Measurements from ENCODE around the gene WDR77. TPM values are rescaled to one million over a fixed set of nuclear protein-coding genes. Genes with fewer than 3 reads are reported as not detected.

Gene WDR77
- total RNA-seq, 2 donors from 2014 or later, result 17.6 to 19.5 TPM

DNA sequence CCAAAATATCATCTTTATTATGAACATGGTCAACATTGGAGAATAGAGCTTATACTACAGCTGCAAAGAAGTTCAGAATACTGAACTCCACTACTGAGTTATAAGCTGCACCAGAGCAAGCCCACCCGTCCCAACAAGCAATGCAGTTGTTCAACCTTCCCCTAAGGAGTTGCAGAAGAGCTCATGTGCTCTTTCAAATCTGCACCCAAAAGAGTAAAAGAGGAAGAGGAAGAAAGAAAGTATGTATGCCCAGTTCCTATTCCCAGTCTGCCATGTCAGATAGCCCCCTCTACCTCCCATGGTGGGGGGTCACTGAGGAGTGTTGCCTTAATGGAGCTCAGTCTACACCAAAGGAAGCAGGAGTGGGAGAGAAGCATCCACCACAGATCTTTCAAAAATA, 31.6 kb upstream of the WDR77 start:
- DNase-seq (no peak), ATAC-seq (no peak)
- H3K36me3 Mint-ChIP-seq (ENCODE audit: low read depth), result peaks cover 2% of the 10 kb centered on the region
- H3K9me3 ChIP-seq (ENCODE audit: control insufficient read depth, low read length, poor library complexity, severe bottlenecking), result no peaks in the 10 kb centered on the region
- H3K4me3 Mint-ChIP-seq, result no peak overlapping the region
- H3K27ac Mint-ChIP-seq, result no peak overlapping the region
- H3K27me3 Mint-ChIP-seq, result no peaks in the 10 kb centered on the region
- H3K4me1 Mint-ChIP-seq, result peaks cover 40% of the 10 kb centered on the region

DNA sequence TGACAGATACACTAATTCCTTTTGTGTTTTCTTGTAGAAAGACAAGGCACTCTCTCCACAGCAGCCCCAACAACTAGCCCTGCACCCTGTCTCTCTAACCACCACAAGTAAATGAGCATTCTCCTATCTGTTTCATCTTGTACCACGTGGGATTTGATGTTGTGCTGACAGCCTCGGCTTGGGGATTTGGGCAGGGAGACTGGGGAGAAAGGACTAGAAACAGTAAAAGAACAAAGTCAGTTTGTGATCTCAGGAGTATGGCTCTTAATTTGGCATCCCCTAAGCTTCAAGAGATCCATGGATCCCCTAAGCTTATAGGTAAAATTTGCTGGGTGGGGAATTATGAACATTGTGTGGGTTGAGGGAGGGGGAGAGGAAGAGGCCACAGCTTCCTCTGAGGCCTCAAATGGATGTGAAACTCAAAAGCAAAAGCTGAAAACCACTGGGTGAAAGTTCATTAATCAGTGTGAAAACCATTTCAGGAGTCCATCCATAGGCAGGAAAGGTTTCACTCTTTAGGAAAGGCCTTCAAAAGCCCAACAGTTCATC, 27.8 kb upstream of the WDR77 start:
- ATAC-seq, result peak; percentile 86
- peak in 2 of 3 donors; percentile 9 to 16 for DNase-seq
- Mint-ChIP-seq H3K36me3 (ENCODE audit: low read depth) (peaks cover 6% of the 10 kb centered on the region), H3K27me3 (no peaks in the 10 kb centered on the region), H3K27ac (no peak overlapping the region), H3K4me1 (peaks cover 42% of the 10 kb centered on the region), H3K4me3 (peak overlapping the region; percentile 89)
- no peaks in the 10 kb centered on the region for H3K9me3 ChIP-seq (ENCODE audit: control insufficient read depth, low read length, poor library complexity, severe bottlenecking)

DNA sequence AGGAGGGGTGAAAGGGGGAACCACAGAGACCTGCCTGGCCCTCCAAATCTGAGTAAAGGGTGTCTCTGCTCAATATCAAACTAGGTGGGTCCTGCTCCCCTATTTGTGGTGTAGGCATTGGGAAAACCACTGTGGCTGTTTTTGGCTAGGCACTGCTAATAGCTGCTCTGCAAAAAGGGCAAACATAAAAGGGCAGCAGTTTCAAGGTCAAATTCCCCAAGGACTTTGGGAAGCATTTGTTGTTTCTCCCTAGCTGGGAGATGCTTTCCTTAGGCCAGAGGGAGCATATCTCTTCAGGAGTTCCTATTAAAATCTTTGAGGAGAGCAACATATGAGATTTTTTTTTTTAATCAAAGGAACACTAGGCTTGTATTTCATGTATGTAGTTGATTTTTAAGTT, 27.2 kb upstream of the WDR77 start:
- H3K4me3 Mint-ChIP-seq, result peak overlapping the region; percentile 89
- H3K4me1 Mint-ChIP-seq, result peaks cover 40% of the 10 kb centered on the region
- H3K27me3 Mint-ChIP-seq, result no peaks in the 10 kb centered on the region
- no peaks in the 10 kb centered on the region for H3K9me3 ChIP-seq (ENCODE audit: control insufficient read depth, low read length, poor library complexity, severe bottlenecking)
- no peak for DNase-seq
- no peak overlapping the region for H3K27ac Mint-ChIP-seq
- no peak for ATAC-seq
- peaks cover 6% of the 10 kb centered on the region for H3K36me3 Mint-ChIP-seq (ENCODE audit: low read depth)

DNA sequence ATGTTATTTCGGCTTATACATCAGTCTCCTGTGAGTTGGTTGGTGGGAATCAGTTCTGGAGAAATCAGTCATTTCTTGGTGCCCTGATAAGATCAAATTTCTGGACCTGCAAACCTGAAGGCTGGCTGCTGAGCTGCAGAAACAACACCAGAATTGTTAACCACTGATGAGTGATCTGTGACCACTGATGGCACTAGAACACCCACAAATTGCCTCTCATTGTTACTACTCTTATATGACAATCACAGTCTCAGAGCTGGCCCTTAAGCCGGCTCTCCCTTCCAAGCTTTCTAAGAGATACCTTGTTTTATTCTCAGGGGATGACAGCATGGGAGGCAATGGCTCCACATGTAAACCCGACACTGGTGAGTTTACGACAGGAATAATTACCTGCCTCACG, 26.6 kb upstream of the WDR77 start:
- DNase-seq (no peak), ATAC-seq (no peak)
- Mint-ChIP-seq H3K4me3 (peak overlapping the region; percentile 89), H3K27ac (no peak overlapping the region), H3K4me1 (peaks cover 39% of the 10 kb centered on the region), H3K36me3 (ENCODE audit: low read depth) (peaks cover 6% of the 10 kb centered on the region), H3K27me3 (no peaks in the 10 kb centered on the region)
- H3K9me3 ChIP-seq (ENCODE audit: control insufficient read depth, low read length, poor library complexity, severe bottlenecking), result no peaks in the 10 kb centered on the region

DNA sequence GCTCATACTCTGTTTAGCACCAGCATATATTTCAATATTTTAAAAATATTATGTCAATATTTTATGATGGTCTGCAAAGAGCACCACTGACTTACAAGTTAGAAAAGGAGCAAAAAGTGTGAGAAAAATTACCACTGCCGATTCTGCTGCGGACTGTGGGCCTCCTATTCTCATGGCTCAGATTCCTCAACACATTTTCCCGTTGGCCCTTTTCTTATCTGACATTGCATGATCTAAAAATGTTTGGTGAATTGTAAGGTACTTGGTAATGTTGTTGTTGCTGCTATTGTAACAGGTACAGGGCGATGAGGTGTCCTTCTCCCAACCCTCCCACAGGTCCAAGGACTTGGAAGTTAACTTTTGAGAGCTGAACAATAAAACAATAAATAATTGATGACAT, 25.5 kb upstream of the WDR77 start:
- Mint-ChIP-seq H3K27me3 (no peaks in the 10 kb centered on the region), H3K4me3 (peak overlapping the region; percentile 88), H3K4me1 (peaks cover 36% of the 10 kb centered on the region), H3K36me3 (ENCODE audit: low read depth) (peaks cover 6% of the 10 kb centered on the region), H3K27ac (no peak overlapping the region)
- no peak for ATAC-seq
- no peak for DNase-seq
- H3K9me3 ChIP-seq (ENCODE audit: control insufficient read depth, low read length, poor library complexity, severe bottlenecking), result no peaks in the 10 kb centered on the region

DNA sequence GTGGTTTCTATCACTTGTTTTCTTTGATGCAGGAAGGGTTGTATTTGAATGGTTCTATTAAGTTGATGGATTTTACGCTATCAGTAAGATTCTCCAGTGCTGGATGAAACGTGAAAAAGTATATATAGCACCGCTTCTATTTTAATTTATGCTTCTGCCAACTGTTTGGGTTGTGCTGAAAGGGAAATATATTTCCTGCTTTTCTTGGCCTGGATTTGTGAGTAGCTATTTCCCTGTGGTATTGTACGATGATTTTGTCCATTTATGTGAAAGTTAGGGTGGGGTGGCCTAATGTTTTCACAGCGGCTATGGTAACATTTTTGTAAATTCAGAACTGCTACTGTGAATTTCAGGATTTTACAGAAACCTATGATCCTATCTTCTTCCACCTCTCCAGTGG, 25.1 kb upstream of the WDR77 start:
- Mint-ChIP-seq H3K27me3 (no peaks in the 10 kb centered on the region), H3K36me3 (ENCODE audit: low read depth) (peaks cover 6% of the 10 kb centered on the region), H3K4me3 (peak overlapping the region; percentile 88), H3K27ac (no peak overlapping the region), H3K4me1 (peaks cover 36% of the 10 kb centered on the region)
- DNase-seq, result no peak
- ATAC-seq, result no peak
- no peaks in the 10 kb centered on the region for H3K9me3 ChIP-seq (ENCODE audit: control insufficient read depth, low read length, poor library complexity, severe bottlenecking)

DNA sequence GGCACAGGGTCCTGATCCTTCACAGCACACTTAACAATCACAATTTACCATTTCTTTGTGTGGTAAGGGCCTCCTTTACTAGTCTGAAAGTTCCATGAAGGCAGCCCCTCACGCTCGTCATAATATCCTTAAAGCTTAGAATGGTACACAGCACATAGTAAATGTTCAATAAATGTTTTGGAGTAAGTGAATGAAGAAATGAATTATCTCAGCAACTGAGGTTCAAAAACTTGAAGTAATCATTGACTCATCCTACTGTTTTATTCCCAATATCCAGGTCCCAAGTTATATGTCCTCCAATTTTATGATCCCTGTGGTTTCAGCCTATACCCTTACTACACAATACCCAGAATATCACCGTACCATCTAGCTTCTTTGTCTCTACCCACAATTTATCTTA, 22.5 kb upstream of the WDR77 start:
- Mint-ChIP-seq H3K27ac (no peak overlapping the region), H3K4me3 (no peak overlapping the region), H3K36me3 (ENCODE audit: low read depth) (peaks cover 5% of the 10 kb centered on the region), H3K4me1 (peaks cover 16% of the 10 kb centered on the region), H3K27me3 (no peaks in the 10 kb centered on the region)
- no peaks in the 10 kb centered on the region for H3K9me3 ChIP-seq (ENCODE audit: control insufficient read depth, low read length, poor library complexity, severe bottlenecking)
- ATAC-seq (no peak), DNase-seq (no peak)

DNA sequence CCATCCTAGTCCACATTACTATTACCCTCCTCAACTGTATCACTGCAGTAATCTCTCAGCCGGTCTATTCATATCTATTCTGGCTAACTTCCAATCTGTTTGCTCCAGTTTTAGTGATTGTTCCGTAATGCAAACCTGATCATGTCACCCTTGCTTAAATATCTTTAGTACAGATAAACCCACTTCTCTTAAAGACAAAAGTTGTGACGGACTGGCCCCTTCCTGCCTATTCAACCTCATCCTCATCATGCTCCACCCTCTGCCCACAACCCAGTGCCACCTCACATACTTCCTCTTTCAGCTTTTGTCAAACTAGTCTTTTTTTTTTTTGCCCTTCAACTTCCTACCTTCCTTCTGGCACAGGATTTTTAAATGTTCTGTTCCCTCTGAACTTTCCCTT, 22.0 kb upstream of the WDR77 start:
- H3K4me3 Mint-ChIP-seq, result no peak overlapping the region

DNA sequence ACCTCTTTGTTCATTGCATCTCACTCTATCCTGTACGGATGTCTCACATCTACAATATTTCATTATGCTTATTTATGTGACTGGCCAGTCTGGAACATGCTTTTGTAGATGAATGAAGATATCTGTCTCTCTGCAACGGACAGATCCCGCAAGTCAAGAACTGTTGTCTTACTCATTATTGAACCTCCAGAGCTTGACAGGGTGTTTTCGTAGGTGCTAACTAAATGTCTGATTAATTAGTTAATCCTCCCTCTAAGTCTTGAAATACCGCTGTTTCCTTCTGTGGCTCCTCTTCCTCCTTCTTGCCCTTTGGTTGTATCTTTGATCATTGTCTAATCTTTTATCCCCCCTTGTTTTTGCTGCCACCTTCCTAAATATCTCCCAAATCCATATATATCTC, 21.5 kb upstream of the WDR77 start:
- no peak overlapping the region for H3K27ac Mint-ChIP-seq
- ATAC-seq, result peak; percentile 24
- no peaks in the 10 kb centered on the region for H3K9me3 ChIP-seq (ENCODE audit: control insufficient read depth, low read length, poor library complexity, severe bottlenecking)
- H3K4me1 Mint-ChIP-seq, result peaks cover 10% of the 10 kb centered on the region
- no peak overlapping the region for H3K4me3 Mint-ChIP-seq
- DNase-seq, result no peak
- peaks cover 5% of the 10 kb centered on the region for H3K36me3 Mint-ChIP-seq (ENCODE audit: low read depth)
- no peaks in the 10 kb centered on the region for H3K27me3 Mint-ChIP-seq

More for the DNA sequence above, 22.0 kb upstream of the WDR77 start:
- no peaks in the 10 kb centered on the region for H3K27me3 Mint-ChIP-seq
- ATAC-seq, result peak; percentile 96
- H3K4me1 Mint-ChIP-seq, result peaks cover 14% of the 10 kb centered on the region
- DNase-seq, result peak; percentile 41 to 69 (median 54)
- H3K9me3 ChIP-seq (ENCODE audit: control insufficient read depth, low read length, poor library complexity, severe bottlenecking), result no peaks in the 10 kb centered on the region
- H3K36me3 Mint-ChIP-seq (ENCODE audit: low read depth), result peaks cover 5% of the 10 kb centered on the region
- H3K27ac Mint-ChIP-seq, result no peak overlapping the region

DNA sequence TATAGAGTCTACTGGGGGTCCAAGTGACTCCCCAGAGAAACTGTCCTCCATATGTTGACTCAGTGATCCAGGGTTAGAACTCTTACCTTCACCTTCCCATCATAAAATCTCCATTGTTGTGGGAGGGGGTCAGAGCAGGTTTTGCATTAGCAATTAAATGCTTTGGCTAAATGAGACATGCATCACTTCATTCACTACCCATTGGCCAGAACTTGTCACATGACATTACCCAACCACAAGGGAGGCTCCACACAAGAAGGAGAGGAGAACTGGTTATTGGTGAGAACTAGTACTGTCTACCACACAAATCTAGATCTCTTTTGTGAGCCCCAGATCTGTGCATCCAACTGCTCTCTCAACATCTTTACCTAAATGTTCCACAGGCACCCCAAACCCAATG, 20.5 kb upstream of the WDR77 start:
- no peak for ATAC-seq
- H3K4me1 Mint-ChIP-seq, result peaks cover 14% of the 10 kb centered on the region
- H3K27me3 Mint-ChIP-seq, result no peaks in the 10 kb centered on the region
- peaks cover 8% of the 10 kb centered on the region for H3K36me3 Mint-ChIP-seq (ENCODE audit: low read depth)
- H3K9me3 ChIP-seq (ENCODE audit: control insufficient read depth, low read length, poor library complexity, severe bottlenecking), result no peaks in the 10 kb centered on the region
- no peak for DNase-seq
- no peak overlapping the region for H3K4me3 Mint-ChIP-seq
- H3K27ac Mint-ChIP-seq, result no peak overlapping the region

DNA sequence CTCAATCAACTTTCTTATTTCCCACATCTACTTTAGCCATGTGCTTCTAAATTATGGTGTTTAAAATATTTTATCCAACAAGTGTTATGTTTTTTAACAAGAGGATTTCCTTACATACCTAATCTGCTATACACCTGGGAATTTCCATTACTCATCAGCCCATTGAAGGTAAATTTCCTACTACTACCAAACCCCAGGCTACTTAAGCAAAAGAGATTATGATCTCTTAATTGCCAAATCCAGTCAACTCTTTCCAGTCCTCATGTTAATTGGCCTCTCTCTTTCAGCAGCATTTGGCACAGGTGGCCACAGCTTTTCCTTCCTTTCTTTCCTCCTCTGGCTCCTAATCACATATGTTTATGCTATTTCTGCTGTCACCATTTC, 19.7 kb upstream of the WDR77 start:
- H3K27ac Mint-ChIP-seq, result peak overlapping the region; percentile 14
- peaks cover 11% of the 10 kb centered on the region for H3K36me3 Mint-ChIP-seq (ENCODE audit: low read depth)
- ATAC-seq, result no peak
- no peaks in the 10 kb centered on the region for H3K27me3 Mint-ChIP-seq
- H3K9me3 ChIP-seq (ENCODE audit: control insufficient read depth, low read length, poor library complexity, severe bottlenecking), result no peaks in the 10 kb centered on the region
- no peak overlapping the region for H3K4me3 Mint-ChIP-seq
- no peak for DNase-seq
- H3K4me1 Mint-ChIP-seq, result peaks cover 18% of the 10 kb centered on the region

DNA sequence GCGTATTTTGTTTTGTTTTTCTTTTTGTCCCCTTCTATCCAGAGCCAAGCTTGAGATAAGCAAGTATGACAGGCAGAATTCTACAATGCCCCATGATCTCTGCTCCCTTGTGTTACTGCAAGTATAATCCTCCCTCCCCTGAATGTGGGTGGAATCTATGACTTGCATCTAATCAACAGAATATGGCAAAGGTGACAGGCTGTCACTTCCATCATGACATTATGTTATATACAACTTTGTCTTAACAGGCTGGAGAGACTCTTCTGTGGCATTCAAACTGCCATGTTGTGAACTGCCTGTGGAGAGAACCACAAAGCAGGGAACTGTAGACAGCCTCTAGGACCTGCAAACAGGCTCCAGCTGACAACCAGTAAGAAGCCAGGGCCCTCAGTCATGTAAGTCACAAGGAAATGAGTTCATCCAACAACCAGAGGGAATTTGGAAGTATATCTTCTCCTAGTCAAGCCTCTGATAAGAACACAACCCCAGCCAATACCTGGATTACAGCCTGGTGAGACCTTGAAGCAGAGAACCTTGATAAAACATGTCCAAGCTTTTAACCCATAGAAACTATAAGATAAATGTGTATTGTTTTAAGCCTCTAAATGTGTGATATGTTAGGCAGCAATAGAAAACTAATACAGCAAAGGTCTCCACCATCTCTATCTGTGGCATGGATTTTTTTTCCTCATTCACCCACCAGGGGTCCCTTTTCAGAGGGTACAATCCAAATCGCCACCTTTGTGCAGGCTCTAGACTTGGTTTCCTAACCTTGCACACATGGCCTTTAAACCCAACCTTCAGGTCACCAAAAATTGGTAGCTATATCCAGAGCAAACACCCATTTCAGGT, 19.0 kb upstream of the WDR77 start:
- peaks cover 21% of the 10 kb centered on the region for H3K4me1 Mint-ChIP-seq
- DNase-seq (no peak), ATAC-seq (no peak)
- H3K9me3 ChIP-seq (ENCODE audit: control insufficient read depth, low read length, poor library complexity, severe bottlenecking), result no peaks in the 10 kb centered on the region
- H3K4me3 Mint-ChIP-seq, result no peak overlapping the region
- H3K27me3 Mint-ChIP-seq, result no peaks in the 10 kb centered on the region
- peaks cover 13% of the 10 kb centered on the region for H3K36me3 Mint-ChIP-seq (ENCODE audit: low read depth)
- peak overlapping the region; percentile 14 for H3K27ac Mint-ChIP-seq

DNA sequence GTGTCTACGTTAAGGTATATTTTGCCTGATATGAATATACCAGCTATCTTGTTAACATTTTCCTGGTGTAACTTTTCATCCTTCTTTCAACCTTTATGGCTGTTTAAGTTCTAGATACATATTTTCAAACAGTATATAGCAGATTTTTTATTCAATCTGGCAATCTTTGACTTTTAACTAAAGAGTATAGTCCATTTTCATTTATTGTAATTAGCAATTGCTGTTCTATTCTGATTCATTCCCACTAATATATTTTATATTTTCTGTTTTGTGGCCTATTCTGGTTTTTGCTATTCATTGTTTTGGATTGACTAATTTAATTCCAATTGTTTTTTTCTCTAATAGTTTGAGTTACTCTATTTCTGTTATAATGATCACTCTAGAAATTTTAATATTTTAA, 17.4 kb upstream of the WDR77 start:
- ATAC-seq (no peak), DNase-seq (no peak)
- peaks cover 18% of the 10 kb centered on the region for H3K4me1 Mint-ChIP-seq
- H3K36me3 Mint-ChIP-seq (ENCODE audit: low read depth), result peaks cover 15% of the 10 kb centered on the region
- no peaks in the 10 kb centered on the region for H3K27me3 Mint-ChIP-seq
- no peaks in the 10 kb centered on the region for H3K9me3 ChIP-seq (ENCODE audit: control insufficient read depth, low read length, poor library complexity, severe bottlenecking)
- no peak overlapping the region for H3K4me3 Mint-ChIP-seq
- H3K27ac Mint-ChIP-seq, result peak overlapping the region; percentile 9

DNA sequence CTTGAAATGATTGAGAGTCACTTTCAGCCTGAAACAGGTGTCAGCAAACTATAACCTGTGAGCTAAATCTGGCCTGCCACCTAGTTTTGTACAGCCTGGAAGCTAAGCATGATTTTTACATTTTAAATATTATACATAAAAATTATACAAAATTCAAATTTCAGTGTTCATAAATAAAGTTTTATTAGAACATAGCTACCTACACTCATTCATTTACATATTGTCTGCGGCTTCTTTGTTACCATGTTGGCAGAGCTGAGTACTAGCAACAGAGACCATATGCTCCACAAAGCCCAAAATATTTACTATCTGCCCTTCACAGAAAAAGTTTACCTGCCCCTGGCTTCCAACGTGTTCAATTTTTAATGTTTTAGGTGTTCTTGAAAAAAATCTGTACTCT, 16.7 kb upstream of the WDR77 start:
- peaks cover 18% of the 10 kb centered on the region for H3K4me1 Mint-ChIP-seq
- no peak overlapping the region for H3K4me3 Mint-ChIP-seq
- no peaks in the 10 kb centered on the region for H3K9me3 ChIP-seq (ENCODE audit: control insufficient read depth, low read length, poor library complexity, severe bottlenecking)
- peaks cover 15% of the 10 kb centered on the region for H3K36me3 Mint-ChIP-seq (ENCODE audit: low read depth)
- ATAC-seq (no peak), DNase-seq (no peak)
- no peaks in the 10 kb centered on the region for H3K27me3 Mint-ChIP-seq
- H3K27ac Mint-ChIP-seq, result no peak overlapping the region

Data from T-helper 17 cell (primary cell).